RPMI8226 (cell line): Measurements from ENCODE around the gene RUFY4.

ENCODE experiments used
- DNase-seq: peaks from one replicate; pipeline ENCODE4 v3.0.0-alpha.2; 2015

Gene RUFY4

DNA sequence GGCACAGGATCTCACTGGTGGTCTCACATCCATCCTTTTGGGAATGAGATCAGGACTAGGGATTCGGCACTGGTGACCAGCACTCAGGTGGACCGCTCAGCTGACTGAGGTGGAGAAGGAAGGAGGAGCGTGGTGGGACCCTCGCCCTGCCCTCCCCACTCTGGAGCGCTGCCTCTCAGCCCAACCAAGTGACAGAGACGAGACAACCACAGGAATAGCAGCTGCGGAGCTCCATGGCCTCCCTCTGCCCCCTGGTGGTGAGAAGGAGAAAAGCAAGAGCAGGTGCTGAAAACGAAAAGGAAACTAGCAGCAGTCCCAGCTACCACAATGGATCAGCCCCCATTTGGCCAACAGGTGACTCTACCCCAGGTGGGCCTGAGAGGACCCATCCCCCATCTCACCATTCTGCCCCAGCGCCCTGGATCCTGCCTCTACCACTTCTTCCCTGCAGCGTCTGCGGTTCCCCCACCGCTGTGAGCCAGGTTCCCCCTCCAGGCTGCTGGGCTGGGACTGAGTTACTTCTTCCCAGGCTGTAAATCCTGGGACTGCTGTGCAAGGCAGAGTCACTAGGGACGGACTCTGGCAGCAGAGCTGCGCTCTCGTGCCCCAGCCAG, at the start of gene RUFY4:
Gene RUFY4, plus strand, starts transcription at position 533 of the 614 bp plus-strand sequence. CDS start 1,353 bp downstream, outside the sequence.
- peak; percentile 76 for DNase-seq

- DNase-seq: no peak
These were observed 49.5 kb upstream of the RUFY4 start for GRCh38 chr2:218019411-218020060.

GRCh38 chr2:218020281-218020680, 48.8 kb upstream of the RUFY4 start:
- DNase-seq: no peak

DNA sequence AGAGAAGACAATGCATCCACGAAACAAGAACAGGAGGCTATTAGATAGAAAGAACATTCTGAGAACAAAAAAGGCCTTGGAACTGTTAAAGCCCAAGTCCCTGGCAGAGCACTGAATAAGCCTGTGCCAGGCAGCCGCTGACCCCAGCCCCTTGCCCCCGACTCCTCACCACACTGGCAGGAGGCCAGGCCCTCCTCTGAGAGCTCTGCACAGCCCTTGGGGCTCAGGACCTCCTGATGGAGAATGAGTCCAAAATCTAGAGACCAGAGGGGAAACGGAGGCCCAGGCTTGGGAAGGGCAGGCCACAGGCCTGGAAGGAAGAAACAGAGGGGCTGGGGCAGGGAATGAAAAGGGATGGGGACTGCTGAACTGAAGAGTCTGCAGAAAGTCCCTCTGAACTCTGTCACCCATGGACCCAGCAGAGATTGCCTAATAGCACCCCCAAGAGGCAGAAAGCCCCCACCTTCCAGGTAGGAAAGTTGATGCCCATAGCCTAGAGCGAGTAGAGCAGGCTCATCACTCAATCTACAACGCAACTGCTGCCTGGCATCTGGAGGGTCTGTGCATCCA, 48.0 kb upstream of the RUFY4 start:
- no peak for DNase-seq

- DNase-seq: no peak
These were observed 47.4 kb upstream of the RUFY4 start for GRCh38 chr2:218021536-218022071.

DNA sequence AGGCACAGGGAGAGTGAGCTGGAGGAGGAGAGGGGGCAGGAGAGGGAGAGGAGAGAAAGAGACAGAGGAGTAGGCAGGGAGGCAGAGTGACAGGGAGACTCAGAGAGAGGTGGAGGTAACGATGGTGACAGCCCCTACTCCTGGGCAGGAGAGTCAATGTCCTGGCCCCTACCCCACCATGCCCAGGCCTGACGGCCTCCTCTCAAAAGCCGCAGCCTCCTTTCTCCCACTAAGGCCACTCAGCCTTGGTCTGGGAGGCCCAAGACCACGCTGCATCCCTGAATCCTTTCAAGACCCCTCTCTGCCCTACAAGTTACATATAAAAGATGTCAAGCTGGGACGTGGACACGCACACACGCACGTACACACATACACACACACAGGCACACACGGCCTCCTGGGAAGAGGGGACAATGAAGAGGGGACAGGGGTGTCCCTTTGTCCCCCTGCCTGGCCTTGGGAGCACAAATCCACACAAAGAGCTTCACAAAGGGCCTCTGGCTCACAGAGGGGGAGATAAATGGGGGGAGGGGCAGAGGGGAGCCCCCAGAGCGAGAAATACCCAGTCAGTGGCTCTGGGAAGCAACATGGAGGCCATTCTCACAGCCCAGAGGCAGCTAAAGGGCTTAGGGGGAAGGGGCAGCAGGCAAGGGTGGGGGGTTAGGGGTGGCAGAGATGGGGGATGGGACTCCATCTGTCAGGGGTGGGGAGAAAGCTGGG, 46.8 kb upstream of the RUFY4 start:
- DNase-seq: no peak

DNA sequence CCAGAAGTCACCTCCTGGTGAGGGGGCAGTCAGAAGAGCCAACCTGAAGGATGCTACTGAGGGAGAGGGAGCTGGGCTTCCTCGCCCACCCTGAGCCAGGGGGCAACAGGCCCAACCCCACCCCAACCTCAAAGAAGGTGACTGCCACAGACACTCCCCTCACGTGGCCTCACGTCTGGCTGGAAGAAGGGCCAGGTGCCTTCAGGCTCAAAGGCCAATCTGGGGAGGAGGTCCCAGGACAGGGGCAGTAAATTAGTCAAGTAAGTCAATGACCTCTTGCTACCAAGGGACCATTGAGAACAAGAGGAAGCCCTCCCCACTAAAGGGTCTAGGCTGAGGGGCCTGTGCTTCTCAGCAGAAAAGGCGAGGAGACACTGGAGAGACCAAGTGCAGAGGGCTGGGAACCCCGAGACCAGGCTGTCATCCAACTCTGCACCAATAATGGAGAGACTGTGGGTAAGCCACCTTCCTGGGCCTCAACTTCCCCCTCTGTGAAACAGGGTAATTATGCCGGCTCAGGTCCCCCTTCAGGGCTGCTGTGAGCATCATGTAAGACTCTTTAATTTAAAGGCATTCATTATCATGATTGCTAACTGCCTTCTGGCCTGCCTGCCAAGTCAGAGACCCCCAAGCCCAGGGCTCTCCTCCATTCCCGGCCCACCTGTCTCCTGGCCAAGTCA, 46.1 kb upstream of the RUFY4 start:
- DNase-seq: no peak

DNA sequence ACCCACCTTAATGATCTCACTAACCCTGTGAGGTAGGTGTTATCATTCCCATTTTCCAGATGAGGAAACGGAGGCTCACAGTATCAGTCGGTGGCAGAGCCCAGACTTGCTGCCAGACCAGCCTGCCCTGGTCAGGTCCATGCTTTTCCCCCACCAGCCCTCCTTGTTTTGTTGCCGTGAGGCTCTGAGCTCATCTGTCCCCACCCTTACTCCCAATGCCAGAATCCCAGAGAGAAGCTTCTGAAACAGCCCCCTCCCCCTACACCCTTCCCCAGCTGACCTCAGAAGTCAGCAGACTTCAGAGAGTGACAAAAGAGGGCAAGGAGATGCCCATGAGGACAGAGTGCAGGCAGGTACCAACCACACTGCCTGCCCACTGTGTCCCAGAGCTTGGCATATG, 45.4 kb upstream of the RUFY4 start:
- no peak for DNase-seq

DNA sequence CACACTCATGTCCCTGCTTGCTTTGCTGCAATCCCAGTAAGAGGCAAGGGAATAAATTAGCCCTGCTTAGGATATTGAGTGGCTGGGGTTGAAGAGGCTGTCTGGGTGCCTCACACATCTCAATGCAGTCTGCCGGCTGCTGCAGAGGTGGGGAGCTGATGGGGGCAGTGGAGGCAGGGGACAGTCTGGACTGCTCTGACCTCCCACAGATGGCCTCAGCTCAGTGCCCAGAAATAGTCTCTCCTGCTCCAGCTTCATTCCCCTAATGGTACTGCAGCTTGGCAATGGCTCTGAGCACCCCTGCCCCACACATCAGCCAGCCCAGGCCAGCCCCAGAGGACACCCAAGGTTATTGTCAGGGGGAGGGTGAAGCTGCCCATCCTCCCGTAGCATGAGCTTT, 44.7 kb upstream of the RUFY4 start:
- no peak for DNase-seq

DNA sequence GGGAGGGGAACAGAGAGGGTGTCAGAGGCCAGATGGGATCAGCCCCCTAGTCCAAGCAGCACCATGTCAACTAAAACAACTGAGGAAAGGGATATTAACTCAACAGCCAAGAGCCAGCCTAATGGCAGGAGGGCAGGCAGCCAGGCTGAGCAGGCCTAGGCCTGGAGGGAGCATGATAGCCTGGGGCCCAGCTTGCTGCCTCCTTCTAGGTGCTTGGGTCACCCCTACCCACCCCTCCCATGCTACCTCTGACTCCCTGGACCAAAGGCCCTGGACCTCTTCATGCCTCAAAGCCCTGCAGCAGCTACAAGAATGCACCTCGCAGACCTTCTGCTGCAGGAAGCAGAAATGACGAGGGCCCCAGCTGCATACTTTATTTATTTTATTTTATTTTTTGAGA, 44.2 kb upstream of the RUFY4 start:
- no peak for DNase-seq

GRCh38 chr2:218026244-218026643, 42.8 kb upstream of the RUFY4 start:
- no peak for DNase-seq

DNA sequence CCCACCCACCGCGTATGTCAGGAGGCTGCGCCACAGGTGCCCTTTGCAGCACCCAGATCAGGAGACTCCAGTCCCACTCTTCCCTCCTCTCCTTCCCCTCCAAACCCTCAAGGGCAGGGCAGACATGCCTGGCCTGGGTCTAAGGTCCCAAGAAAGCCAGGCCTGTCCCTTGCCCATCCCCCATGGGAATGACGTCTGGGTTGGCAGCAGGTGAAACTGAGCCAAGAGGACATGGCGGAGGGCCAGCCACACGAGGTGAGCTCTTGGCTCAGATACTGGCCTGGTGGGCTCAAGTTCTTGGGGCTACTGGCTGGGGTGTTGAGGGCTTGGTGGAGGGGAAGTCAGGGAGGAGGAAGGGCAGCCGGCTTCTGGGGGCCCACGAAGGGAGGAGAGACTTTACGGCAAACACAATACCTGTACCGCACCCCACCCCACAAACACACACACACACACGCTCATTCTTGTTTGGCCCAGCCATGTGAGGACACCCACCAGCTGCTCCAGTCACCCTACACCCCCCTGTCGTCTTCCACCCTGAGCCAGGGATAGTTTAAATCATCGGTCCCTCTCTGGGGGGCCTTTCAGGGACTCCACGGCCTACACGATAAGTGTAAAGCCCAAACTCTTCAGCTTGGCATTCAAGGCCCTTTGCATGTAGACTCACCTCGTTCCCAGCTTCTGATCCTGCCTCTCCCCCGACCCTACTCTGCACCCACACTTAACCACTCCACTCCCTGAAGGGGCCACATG, 42.2 kb upstream of the RUFY4 start:
- no peak for DNase-seq

DNA sequence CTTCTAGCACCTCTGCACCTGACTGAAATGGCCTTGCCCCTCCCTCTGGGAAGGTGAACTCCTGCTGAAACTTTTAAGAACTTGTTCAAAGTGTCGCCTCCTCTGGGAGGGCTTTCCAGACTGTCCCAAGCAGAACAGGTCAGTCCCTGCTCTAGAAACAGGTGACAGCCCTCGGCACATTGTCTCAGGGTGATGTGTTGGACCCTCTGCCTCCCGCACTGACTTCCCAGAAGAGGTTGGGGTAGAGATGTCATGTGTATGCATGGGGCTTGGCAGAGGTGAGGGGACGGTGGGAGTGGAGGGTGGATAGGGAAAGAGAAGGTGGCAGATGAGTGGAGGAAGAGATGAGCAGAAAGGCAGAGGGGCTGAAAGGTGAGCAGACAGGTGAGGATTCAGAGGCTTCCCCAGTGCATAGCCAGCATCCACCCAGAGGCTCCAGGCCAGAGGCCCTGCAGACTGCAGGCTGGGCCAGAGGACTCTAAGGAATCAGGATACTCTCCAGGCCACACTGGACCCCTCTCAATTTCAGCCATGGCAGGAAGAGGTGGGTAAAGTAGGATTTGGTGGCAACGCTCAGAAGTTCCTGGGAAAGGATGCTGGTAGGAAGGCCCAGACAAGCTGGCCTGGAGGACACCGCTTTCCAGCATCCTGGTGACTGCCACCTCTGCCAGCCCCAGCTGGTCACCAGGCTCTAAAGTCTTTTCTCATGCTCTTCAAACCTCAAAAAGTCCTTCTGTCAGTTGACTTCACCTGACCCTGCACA, 41.4 kb upstream of the RUFY4 start:
- DNase-seq: no peak

- DNase-seq: no peak
These were observed 40.9 kb upstream of the RUFY4 start for GRCh38 chr2:218028189-218028495.

GRCh38 chr2:218028562-218029348, 40.3 kb upstream of the RUFY4 start:
- no peak for DNase-seq

DNA sequence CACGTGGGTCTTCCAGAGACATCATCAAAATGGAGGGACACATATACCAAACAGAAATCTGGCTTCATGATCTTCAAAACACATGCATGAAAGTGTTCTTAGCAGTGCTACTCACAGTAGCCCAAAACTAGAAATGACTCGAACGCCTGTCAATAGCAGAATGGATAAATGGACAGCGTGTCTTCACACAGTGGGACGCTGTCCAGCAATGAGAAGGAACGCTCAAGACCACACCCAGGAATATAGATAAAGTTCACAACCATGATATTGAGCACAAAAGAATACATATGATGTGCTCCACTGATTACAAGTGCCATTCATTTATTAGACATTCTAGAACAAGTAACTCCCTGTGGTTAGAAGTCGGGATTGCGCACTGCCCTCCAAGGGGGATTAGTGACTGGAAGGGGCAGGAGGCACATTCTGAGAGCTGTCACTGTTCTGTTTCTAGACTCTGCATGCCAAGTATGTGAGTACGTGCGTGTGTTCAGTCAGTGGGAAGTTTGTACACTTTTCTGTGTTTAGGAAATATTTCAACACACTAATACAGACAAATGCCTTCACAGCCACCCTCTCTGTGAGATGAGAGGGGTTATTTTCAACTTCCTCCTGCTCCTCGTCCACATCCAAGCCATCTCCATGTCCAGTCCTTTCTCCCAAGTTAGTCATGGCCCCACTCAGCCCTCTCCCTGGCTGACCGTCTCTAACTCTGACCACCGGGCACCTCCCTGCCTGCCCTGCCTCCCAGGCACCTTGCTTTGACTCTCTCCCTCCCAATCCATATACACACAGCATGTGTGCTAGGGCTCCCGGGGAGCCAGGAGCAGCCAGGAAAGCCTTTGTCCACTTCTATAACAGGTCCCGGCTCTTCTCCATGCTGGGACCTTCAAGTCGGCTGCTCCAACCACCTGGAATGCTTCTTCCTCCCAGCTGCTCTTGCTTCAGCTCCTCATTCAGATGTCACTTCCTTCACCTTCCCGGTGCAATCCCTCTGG, 39.4 kb upstream of the RUFY4 start:
- no peak for DNase-seq

DNA sequence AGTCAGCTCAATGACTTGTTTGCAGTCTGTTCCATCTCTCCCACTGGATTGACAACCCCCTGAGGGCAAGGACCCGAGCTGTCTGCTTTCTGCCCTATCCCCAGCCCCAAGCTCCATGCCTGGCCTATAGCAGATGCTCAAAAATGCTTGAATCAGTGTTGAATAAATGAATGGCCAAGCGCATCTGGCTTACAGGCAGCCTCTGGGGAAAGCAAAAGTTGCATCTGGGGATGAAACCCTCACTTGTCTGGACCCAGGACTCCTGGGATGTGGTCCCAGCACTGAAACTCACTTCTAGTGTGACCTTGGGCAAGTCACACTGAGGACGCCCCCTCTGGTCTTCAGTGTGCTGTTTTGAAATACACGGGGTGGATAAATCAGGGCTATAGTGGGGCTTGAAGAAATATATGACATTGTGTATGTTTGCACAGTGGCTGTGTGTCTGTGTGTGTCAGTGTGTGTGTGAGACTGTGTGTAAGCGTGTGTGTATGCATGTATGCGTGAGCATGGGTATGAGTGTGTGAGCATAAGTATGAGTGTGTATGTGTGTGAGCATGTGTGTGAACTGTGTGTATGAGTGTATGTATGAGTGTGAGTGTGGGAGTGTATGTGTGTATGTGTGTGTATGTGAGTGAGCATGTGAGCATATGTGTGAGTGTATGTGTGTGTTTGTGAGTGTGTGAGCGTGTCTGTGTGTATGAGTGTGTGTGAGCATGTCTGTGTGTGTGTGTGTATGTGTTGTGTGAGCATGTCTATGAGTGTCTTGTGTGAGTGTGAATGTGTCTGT, 38.5 kb upstream of the RUFY4 start:
- no peak for DNase-seq

DNA sequence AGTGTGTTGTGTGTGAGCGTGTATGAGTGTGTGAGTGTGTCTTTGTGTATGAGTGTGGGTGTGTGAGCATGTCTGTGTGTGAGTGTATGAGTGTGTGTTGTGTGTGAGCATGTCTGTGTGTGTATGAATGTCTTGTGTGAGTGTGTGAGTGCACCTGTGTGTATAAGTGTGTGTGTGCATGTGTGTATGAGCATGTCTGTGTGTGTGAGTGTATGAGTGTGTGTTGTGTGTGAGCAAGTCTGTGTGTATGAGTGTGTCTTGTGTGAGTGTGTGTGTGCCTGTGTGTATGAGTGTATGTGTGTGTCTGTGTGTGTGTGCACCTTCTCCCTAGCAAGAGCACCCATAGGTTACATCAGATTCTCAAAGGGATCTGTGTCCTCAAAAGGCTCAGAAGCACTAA, 37.8 kb upstream of the RUFY4 start:
- no peak for DNase-seq

- no peak for DNase-seq
These were observed 37.2 kb upstream of the RUFY4 start for GRCh38 chr2:218031771-218032257.
